ENCODE results near the gene TTC33.
"Not testable (repeated sequence)": the region's sequence is repeated elsewhere in the genome, so short reads cannot be mapped to it uniquely, and the experiment has no call there.

The TTC33 gene, protein sequence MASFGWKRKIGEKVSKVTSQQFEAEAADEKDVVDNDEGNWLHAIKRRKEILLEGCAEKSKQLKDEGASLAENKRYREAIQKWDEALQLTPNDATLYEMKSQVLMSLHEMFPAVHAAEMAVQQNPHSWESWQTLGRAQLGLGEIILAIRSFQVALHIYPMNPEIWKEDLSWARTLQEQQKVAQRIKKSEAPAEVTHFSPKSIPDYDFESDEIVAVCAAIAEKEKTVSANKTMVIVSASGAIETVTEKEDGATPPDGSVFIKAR

DNA sequence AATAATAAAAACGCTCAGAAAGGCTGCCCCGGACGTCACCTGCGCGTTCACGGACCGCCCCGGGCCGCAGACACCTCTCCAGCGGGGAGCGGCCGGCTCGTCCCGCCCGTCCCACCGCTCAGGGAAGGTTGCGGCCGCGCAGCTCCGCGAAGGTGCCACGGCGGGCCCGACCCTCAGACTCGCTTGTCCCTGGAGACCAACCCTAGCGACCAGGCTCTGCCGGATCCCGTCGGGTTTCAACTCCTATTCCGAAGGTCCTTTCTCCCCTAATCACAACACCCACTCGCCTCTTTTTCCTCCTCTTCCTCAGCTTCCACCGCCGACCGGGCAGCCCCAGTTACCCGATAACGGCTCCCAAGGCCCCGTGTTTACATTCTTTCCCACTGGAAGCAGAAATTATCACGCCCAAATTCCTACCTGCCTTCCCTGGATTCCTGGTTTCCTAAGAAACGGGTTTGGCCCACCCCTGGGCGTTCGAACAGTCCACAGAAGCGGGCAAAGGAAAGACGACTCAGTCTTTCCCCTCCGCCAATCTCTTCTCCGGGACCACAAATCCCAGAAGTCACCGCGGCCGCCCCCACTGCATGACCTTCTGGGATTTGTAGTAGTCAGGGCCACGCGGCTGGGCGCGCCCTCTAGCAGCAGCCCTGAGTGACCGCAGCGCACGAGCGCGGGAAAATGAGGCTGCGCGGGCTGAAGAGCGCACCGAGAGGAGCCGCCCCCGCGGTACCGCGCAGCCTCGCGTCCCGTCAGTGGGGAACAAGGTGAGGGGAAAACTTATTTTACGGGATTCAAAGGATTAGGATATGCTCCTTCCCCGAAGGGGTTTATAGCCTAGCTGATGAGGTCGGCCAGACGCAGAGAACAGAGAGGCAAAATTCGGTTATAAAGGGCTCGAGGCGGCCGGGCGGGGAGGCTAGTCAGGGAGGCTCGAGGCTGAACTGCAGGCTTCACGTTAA lies at the start of gene TTC33:
Gene TTC33, minus strand, starts transcription at position 555 of the 959 bp plus-strand sequence. CDS start 8,943 bp downstream, outside the sequence.
- peak; percentile 92 for DNase-seq (ENCODE audit: low spot score)

DNA sequence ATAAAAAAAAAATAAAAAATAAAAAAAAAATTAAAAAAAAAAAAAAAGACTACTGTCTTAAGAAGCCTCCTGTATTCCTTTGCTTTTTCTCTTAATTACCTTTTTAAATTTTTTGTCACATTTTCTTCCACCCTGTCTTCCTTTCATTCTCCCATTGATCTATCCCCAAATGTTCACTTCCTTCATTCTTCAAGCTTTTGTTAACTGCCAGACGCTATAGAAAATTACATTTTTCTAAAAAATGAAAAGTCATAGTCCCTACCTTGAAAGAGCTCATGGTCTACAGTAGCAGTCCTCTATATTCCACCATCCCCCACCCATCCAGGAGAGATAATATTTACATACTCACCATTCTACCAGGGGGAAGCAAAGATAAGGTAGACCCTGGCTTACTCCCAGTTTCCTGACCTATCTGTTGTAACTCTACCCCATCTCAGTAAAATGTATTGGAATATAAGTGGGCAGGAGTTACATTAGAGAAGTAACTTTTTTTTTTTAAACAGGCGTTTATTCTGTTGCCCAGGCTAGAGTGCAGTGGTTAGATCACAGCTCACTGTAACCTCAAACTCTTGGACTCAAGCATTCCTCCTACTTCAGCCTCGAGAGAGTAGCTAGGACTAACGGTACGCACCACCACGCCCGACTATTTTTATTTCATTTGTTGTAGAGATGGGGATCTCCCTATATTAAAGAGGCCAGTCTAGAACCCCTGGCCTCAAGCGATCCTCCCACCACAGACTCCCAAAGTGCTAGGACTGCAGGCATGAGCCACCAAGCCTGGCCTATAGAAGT lies 46.2 kb upstream of the TTC33 start:
- DNase-seq (ENCODE audit: low spot score), result peak; percentile 48

DNA sequence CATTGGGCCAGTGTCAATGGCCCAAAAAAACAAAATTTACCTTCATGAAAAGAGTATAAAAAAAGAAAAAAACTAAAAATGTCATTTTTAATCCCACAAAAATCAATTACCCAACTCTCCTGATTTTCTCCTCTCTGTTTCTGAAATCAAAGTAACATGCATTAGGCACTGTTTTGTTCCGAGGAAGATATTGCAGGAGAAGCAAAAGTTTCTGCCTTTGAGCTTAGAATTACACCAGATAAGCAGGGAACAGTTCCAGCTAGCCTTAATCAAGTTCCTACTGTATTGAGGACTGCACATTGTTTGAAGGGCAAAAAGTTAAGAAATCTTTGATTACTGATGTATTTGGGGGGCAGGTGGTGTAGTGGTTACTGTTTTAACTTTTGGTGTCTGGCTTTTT lies 43.5 kb upstream of the TTC33 start:
- DNase-seq (ENCODE audit: low spot score), result no peak

DNA sequence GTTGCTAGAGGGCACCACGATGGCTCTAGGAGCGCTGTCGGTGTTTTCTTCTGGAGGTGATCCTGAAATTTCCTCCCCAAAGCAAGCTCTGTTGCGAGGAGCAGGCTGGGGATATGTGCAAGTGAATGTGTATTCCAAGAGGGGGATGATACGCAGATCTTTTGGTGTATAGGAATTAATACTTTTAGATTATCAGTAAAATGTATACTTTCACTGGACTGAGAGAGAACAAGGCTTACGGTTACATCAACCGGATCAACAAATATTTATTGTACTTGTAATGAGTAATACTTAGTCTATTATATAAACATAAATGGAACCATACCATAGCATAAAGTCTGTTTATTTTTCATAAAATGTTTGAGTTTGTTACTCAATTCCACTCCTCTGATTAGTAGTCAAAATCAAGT lies 43.0 kb upstream of the TTC33 start:
- peak; percentile 55 for DNase-seq (ENCODE audit: low spot score)

DNA sequence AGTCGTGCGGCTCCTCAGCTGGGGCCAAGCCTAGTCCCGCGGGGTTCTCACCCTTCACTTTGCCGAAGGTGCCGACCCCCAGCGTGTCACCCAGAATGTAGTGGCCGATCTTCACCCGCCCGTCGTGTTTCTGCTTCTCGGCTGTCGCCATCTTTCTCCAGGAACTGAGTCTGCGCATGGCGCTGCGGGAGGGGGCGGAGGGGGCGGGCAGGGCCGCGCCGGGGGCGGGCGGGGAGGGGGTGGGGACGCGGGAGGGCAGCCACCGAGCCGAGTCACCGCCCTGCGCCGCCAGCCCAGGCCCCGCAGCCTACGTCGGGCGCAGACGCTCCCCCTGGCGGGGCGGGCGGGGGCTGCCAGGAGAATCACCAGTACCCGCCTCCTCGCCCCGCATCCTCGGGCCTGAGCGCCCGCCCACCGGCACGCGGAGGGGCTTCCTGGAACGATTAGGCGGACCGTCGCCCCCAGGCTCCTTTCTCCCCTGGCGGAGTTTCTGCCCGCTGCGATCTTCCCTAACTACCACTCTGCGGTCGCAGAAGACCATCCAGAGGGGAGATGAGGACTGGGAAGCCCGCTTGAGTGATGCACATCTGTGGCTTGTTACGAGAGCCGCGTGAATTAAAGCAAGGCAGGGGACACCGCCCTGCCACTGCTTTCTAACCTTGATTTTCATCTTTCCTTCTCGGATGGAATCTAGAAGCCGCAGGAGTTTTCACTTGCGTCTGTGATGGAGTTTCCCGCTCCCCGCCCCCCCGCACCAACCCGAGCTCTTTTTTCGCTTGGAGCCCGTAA lies 42.4 kb upstream of the TTC33 start, which contains the start of gene PRKAA1:
Gene PRKAA1, minus strand, starts transcription at position 363 of the 789 bp plus-strand sequence. Its CDS starts 185 bp downstream, at position 178.
- peak; percentile 87 for DNase-seq (ENCODE audit: low spot score)

DNA sequence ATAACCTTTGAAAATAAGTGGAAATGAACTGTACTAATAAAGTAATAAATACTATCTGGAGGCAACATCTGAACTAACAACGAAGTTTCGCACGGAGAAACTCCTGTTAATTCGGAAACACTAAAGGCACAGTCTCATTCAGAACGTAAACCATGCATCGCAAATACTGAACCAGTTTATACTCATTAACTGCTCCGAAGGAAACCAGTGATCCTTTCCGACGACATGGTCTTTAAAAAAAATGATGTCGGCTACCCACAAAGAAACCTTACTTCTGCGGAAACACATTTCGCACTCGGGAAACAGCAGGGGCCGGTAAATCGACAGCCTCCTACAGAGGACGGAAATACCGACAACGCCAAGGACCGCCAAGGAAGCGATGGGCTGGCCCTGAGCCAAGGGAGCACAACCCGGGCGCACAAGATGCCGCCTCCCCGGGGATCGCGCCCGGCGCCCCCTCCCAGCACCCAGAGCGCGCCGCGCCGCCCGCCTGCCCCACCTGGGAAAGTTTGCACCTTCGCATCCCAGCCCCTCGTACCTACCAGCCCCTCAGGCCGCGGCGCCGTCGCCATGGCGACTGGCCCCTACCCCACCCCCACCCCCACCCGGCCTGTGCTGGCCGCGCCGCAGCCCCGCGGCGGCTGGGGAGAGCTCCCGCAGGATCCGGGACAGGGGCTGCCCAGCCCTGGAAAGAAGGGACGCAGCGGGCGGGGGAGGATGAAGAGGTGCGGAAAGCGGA lies 41.7 kb upstream of the TTC33 start:
- DNase-seq (ENCODE audit: low spot score), result peak; percentile 67

DNA sequence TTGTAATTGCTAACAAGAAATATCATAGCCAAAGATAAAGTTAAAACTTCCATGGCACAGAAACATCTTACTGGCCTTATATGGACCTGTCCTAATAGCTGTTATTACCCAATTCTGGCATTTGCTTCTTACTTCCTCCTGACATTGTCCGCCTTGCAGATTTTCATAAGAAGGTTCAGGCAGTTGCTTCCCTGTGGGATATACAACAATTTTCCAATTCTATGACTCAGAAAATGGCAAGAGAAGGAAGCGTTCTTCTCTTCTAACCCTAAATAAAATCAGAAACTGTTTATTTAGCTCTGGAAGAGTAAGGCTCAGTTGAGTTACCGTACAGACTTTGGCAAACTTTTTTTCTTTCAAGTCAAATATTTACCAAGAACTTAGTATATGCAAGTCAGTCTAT lies 40.7 kb upstream of the TTC33 start:
- no peak for DNase-seq (ENCODE audit: low spot score)

DNA sequence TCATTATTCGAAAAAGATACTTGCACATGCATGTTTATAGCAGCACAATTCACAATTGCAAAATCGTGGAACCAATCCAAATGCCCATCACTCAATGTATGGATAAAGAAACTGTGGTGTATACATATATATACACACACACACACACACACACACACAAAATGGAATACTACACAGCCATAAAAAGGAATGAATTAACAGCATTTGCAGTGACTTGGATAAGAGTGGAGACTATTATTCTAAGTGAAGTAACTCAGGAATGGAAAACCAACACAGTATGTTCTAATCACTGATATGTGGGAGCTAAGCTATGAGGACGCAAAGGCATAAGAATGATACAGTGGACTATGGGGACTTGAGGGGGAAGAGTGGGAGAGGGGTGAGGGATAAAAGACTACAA lies 39.1 kb upstream of the TTC33 start:
- DNase-seq (ENCODE audit: low spot score), result not testable (repeated sequence)

DNA sequence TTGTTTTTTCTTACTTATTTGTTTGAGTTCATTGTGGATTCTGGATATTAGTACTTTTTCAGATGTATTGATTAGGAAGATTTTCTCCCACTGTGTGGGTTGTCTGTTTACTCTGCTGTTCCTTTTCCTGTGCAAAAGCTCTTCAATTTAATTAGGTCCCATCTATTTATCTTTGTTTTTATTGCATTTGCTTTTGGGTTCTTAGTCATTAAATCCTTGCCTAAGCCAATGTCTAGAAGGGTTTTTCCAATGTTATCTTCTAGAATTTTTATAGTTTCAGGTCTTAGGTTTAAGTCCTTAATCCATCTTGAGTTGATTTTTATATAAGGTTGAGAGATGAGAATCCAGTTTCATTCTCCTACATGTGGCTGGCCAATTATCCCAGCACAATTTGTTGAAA lies 38.6 kb upstream of the TTC33 start:
- DNase-seq (ENCODE audit: low spot score), result not testable (repeated sequence)

DNA sequence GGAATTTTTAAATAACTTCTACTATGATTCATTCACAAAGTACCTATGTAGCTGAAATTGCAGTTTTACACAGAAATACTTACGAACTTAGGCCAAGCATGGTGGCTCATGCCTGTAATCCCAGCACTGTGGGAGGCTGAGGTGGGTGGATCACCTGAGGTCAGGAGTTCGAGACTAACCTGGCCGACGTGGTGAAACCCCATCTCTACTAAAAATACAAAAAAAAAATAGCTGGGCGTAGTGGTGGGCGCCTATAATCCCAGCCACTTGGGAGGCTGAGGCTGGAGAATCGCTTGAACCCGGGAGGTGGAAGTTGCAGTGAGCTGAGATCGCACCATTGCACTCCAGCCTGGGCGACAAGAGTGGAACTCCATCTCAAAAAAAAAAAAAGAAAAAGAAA lies 36.9 kb upstream of the TTC33 start:
- not testable (repeated sequence) for DNase-seq (ENCODE audit: low spot score)

DNA sequence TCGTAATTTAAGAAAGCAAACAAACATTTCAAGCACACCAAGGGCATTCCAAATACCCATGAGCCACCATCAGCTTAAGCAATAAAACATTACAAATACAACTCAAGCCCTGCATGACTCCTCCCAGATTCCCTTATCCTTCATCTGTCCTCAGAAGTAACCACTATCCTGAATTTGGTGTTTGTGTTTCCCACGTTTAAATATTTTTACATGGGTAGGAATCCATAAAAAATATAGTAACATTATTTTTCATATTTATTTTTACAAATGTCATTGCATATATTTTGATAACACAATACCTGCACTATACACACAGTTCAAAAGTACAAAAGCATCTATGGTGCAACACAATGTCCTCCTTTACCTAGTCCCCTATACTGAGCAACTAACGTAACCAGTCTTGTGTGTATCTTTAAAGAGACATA lies 36.0 kb upstream of the TTC33 start:
- DNase-seq (ENCODE audit: low spot score), result no peak

DNA sequence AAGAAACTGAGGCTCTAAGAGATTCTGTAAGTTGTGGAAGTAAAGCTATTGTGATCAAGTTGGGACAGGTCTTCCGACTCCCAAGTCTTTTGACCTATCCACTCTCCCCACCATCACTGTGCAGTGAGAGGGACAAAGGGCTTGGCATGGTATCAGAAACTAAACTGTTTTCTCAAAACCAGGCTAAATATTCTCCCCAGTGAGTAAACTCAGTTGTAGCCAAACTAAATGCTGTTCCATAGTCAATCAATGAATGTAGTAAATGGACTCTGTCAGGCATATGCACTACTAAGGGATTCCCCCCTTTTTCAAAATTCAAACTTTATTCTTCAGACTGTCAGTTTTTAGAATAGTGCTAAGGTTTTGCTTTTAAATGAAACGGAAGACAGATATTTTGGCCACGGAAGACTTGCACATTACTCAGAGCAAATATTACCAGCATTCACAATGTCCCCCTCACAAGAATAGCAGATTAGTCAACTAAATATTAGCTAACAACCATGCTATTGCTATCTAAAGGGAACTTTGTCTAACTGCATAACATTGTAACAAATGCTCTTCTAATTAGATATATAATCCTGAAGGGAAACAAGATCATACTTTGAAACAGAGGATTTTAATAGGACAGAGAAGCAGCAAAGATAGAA lies 35.3 kb upstream of the TTC33 start:
- DNase-seq (ENCODE audit: low spot score), result no peak

DNA sequence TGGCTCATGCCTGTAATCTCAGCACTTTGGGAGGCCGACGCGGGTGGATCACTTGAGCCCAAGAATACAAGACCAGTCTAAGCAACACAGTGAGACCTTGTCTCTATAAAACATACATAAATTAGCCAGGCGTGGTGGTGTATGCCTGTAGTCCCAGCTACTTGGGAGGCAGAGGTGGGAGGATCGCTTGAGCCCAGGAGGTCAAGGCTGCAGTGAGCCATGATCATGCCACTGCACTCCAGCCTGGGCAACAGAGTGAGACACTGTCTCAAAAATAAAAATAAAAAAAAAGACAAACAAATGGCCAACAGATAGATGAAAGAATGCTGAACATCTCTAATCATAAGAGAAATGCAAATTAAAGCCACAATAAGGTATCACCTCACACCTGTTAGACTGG lies 33.2 kb upstream of the TTC33 start:
- DNase-seq (ENCODE audit: low spot score), result not testable (repeated sequence)

DNA sequence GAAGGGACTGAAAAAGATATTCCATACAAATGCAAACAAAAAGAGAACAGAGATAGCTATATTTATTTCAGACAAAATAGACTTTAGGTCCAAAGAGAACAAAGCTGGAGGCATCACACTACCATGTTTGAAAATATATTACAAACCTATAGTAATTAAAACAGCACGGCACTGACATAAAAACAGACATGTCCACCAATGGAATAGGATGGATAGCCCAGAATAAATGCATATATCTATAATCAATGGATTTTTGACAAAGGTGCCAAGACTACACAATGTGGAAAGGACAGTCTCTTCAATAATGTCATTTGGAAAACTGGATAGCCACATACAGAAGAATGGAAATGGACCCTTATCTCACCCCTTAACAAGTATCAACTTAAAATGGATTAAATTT lies 32.2 kb upstream of the TTC33 start:
- DNase-seq (ENCODE audit: low spot score), result no peak

DNA sequence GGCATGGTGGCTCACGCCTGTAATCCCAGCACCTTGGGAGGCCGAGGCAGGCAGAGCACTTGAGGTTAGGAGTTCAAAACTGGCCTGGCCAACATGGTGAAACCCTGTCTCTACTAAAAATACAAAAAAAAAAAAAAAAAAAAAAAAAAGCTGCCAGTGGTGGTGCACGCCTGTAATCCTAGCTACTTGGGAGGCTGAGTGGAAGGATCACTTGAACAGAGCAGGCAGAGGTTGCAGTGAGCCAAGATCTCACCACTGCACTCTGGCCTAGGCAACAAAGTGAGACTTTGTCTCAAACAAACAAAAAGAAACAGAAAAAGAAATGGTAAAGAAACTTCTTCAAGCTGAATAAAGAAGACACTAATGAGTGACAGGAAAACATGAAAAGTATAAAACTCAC lies 30.9 kb upstream of the TTC33 start:
- DNase-seq (ENCODE audit: low spot score), result not testable (repeated sequence)

DNA sequence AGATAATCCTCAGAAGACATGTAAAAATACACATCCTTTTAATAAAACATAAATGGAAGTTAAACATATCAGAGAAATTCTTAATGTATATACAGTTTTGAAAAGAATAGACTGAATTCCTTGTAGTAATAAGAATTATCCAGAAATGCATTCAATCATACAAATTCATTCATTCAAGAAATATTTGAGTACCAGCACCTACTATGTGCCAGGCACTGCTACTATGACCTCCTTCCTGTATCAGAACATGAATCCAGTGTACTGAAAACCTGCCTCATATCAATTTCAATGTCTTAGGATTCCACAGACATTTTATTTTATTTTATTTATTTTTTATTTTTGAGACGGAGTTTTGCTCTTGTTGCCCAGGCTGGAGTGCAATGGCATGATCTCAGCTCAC lies 29.2 kb upstream of the TTC33 start:
- DNase-seq (ENCODE audit: low spot score), result no peak

DNA sequence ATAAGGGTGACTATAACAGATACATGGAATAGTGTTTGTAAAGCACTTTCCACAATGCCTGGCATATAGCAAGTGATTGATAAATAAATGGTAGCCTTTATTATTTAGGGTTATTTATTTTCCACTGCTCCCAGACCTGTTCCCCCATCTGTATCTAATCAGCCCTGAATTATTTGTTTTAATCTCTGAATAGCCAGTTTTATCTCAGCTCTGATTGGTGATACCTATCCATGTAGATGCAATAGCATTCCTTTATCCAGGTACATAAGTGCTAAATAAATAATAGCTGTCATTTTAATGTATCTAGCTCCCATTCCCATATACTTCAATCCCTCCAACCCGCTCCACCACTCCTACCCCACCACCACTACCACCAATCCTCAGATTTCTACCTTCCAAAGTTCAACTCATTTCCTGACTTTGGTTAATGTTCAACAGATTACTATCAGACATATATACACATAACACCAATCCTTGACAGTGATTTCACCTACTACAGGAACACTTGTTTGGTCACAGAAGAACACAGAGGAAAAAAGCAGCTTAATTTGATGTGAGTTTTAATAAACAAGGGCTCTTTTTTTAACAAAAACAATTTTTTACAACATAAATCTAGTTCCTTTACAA lies 28.4 kb upstream of the TTC33 start:
- peak; percentile 38 for DNase-seq (ENCODE audit: low spot score)

DNA sequence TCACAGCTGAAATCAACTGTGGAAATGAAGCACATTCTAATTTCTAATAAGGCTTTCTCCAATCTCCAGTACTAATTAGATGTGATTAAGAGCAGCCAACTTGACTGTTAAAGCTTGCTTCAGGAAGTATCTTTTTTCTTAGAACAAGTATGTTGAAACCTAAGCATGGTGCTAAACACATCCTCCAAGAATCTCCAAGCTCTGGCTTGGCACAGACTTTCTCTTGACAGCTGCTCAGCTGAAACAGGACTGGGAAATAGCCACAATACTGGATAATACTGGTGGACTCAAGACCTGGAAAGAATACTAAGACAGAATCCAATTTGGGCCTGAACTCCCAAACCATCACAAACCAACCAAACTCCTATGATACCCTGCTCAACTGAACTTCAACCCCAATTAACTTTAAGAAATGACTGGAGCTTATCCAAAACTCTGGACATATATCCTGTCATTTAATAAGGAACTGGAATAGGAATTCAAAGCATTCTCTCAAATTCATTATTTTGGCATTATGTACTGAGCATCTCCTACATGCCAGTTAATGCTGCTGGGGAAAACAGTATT lies 26.2 kb upstream of the TTC33 start:
- DNase-seq (ENCODE audit: low spot score), result no peak

DNA sequence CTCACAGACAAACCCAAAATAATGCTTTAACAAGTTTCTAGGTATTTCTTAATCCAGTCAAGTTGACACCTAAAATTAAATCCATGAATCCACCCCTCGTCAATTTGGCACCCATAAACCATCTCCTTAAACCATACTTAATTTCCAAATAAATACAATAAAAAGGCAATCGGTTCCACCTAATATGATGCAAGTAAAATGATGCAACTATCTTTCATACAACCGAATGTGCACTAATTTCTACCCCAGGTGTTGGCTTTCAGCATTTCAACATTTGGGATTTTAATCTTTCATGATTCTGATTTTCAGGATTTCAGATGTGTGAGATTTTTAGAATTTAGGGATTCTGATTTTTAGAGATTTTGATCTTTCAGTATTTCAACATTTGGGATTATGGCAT lies 25.1 kb upstream of the TTC33 start:
- no peak for DNase-seq (ENCODE audit: low spot score)

All from HuH-7.5 (cell line).